AG09309 (cell line): Measurements from ENCODE around the gene THBS4.
A peak's percentile ranks its signal among the peaks of the same experiment; 100 is the strongest.

Source experiments
- DNase-seq: peaks from one replicate; pipeline ENCODE4 v3.0.0-alpha.2; 2010; ENCODE audit warnings: low read depth
- H3K4me3 ChIP-seq: 2 replicates; pipeline ENCODE4 v1.5.1; 2011; ENCODE audit warnings: mild to moderate bottlenecking, low read depth, low read length, moderate library complexity; ENCODE audit not compliant: control insufficient read depth
- TF ChIP-seq, protein P1 (sequence below): IDR thresholded peaks from 2 replicates; pipeline ENCODE4 v1.5.1; 2011; ENCODE audit warnings: mild to moderate bottlenecking, low read depth, low read length, inconsistent platforms; ENCODE audit not compliant: insufficient read depth, control insufficient read depth; ENCODE audit errors: missing control alignments

The THBS4 gene

GRCh38 chr5:80124121-80124918 lies 89.2 kb downstream of the THBS4 start:
- TF ChIP-seq, protein P1, sequence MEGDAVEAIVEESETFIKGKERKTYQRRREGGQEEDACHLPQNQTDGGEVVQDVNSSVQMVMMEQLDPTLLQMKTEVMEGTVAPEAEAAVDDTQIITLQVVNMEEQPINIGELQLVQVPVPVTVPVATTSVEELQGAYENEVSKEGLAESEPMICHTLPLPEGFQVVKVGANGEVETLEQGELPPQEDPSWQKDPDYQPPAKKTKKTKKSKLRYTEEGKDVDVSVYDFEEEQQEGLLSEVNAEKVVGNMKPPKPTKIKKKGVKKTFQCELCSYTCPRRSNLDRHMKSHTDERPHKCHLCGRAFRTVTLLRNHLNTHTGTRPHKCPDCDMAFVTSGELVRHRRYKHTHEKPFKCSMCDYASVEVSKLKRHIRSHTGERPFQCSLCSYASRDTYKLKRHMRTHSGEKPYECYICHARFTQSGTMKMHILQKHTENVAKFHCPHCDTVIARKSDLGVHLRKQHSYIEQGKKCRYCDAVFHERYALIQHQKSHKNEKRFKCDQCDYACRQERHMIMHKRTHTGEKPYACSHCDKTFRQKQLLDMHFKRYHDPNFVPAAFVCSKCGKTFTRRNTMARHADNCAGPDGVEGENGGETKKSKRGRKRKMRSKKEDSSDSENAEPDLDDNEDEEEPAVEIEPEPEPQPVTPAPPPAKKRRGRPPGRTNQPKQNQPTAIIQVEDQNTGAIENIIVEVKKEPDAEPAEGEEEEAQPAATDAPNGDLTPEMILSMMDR, result no peak
- no peak overlapping the region for H3K4me3 ChIP-seq

GRCh38 chr5:80125022-80125961 lies 90.1 kb downstream of the THBS4 start:
- DNase-seq, result no peak
- no peak overlapping the region for H3K4me3 ChIP-seq
- TF ChIP-seq, protein P1, result no peak

More at GRCh38 chr5:80124121-80124918, 89.2 kb downstream of the THBS4 start:
- no peak for DNase-seq

- peak; percentile 73 for DNase-seq
- H3K4me3 ChIP-seq, result no peak overlapping the region
- TF ChIP-seq, protein P1, result peak; percentile 5
These were observed 90.9 kb downstream of the THBS4 start for GRCh38 chr5:80125962-80126480.

GRCh38 chr5:80127116-80127552 lies 92.0 kb downstream of the THBS4 start:
- no peak overlapping the region for H3K4me3 ChIP-seq
- TF ChIP-seq, protein P1, result no peak
- peak; percentile 24 for DNase-seq

DNA sequence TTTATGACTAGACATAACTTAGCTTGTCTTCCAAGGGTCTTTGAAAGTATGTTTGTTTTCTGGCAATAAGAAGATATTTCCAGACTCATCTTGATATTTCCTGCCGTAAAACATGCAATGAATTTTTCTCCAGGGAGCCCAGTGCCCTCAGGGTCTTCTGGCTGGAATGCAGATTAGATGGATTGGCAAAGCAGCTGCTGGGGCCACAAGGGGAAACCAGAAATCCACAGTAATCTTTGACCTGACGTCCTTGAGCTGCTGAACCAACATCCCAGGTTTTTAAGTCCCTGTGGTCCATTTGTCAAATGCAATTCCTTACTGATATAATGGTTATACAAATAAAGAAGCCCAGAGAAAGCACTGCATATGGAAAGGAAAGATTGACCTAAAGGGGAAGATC lies 93.0 kb downstream of the THBS4 start:
- H3K4me3 ChIP-seq, result no peak overlapping the region
- DNase-seq, result no peak
- TF ChIP-seq, protein P1, result no peak

GRCh38 chr5:80129146-80129545 lies 94.0 kb downstream of the THBS4 start:
- no peak overlapping the region for H3K4me3 ChIP-seq
- DNase-seq, result no peak
- TF ChIP-seq, protein P1, result no peak
